GM19240 (cell line): ENCODE data around the gene CAMK2A.

Source experiments
- DNase-seq: peaks from one replicate; pipeline ENCODE4 v3.0.0; 2011; ENCODE audit warnings: low spot score; ENCODE audit not compliant: insufficient read length

CAMK2A gene

GRCh38 chr5:150300496-150301169 is 11.1 kb upstream of the CAMK2A start:
- no peak for DNase-seq

GRCh38 chr5:150299571-150300327 is 10.2 kb upstream of the CAMK2A start:
- DNase-seq, result no peak

- DNase-seq, result no peak
Observed at GRCh38 chr5:150298701-150299451, 9.3 kb upstream of the CAMK2A start.

- DNase-seq, result no peak
Observed at GRCh38 chr5:150297934-150298595, 8.5 kb upstream of the CAMK2A start.

- DNase-seq, result no peak
Observed at GRCh38 chr5:150297236-150297890, 7.8 kb upstream of the CAMK2A start.

GRCh38 chr5:150296496-150296895 is 6.9 kb upstream of the CAMK2A start:
- no peak for DNase-seq

- no peak for DNase-seq
Observed at GRCh38 chr5:150295741-150296486, 6.3 kb upstream of the CAMK2A start.

- DNase-seq, result no peak
Observed at GRCh38 chr5:150295172-150295634, 5.6 kb upstream of the CAMK2A start.

- DNase-seq, result no peak
Observed at GRCh38 chr5:150294551-150295071, 5.0 kb upstream of the CAMK2A start.

- no peak for DNase-seq
Observed at GRCh38 chr5:150293091-150293941, 3.7 kb upstream of the CAMK2A start.

GRCh38 chr5:150291388-150292385 is 2.1 kb upstream of the CAMK2A start:
- no peak for DNase-seq

GRCh38 chr5:150288791-150289190 is 782 bp downstream of the CAMK2A start:
- no peak for DNase-seq

- no peak for DNase-seq
Observed at GRCh38 chr5:150288361-150288760, 1.2 kb downstream of the CAMK2A start.

- no peak for DNase-seq
Observed at GRCh38 chr5:150286820-150287219, 2.8 kb downstream of the CAMK2A start.

GRCh38 chr5:150285114-150285513 is 4.5 kb downstream of the CAMK2A start:
- no peak for DNase-seq

GRCh38 chr5:150284311-150284710 is 5.3 kb downstream of the CAMK2A start:
- no peak for DNase-seq

- no peak for DNase-seq
Observed at GRCh38 chr5:150283904-150284303, 5.7 kb downstream of the CAMK2A start.

GRCh38 chr5:150281987-150282386 is 7.6 kb downstream of the CAMK2A start:
- no peak for DNase-seq
